Liver (tissue), 2 donors: ENCODE data around the gene TLL2.

Experiments used
- TF ChIP-seq, protein P1 (sequence below): IDR thresholded peaks from 2 replicates; pipeline ENCODE4 v1.6.1; 2016; ENCODE audit warnings: antibody characterized with exemption, mild to moderate bottlenecking
- TF ChIP-seq, protein P2 (sequence below): fragments of 150-350 bp; IDR thresholded peaks from 2 replicates; pipeline ENCODE4 v1.5.1; 2017; ENCODE audit warnings: improper control_type of control experiment, low read depth, low read length; ENCODE audit not compliant: missing input control
- donor health status: healthy.

- TF ChIP-seq, protein P1, sequence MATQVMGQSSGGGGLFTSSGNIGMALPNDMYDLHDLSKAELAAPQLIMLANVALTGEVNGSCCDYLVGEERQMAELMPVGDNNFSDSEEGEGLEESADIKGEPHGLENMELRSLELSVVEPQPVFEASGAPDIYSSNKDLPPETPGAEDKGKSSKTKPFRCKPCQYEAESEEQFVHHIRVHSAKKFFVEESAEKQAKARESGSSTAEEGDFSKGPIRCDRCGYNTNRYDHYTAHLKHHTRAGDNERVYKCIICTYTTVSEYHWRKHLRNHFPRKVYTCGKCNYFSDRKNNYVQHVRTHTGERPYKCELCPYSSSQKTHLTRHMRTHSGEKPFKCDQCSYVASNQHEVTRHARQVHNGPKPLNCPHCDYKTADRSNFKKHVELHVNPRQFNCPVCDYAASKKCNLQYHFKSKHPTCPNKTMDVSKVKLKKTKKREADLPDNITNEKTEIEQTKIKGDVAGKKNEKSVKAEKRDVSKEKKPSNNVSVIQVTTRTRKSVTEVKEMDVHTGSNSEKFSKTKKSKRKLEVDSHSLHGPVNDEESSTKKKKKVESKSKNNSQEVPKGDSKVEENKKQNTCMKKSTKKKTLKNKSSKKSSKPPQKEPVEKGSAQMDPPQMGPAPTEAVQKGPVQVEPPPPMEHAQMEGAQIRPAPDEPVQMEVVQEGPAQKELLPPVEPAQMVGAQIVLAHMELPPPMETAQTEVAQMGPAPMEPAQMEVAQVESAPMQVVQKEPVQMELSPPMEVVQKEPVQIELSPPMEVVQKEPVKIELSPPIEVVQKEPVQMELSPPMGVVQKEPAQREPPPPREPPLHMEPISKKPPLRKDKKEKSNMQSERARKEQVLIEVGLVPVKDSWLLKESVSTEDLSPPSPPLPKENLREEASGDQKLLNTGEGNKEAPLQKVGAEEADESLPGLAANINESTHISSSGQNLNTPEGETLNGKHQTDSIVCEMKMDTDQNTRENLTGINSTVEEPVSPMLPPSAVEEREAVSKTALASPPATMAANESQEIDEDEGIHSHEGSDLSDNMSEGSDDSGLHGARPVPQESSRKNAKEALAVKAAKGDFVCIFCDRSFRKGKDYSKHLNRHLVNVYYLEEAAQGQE = no peak
- TF ChIP-seq, protein P2, sequence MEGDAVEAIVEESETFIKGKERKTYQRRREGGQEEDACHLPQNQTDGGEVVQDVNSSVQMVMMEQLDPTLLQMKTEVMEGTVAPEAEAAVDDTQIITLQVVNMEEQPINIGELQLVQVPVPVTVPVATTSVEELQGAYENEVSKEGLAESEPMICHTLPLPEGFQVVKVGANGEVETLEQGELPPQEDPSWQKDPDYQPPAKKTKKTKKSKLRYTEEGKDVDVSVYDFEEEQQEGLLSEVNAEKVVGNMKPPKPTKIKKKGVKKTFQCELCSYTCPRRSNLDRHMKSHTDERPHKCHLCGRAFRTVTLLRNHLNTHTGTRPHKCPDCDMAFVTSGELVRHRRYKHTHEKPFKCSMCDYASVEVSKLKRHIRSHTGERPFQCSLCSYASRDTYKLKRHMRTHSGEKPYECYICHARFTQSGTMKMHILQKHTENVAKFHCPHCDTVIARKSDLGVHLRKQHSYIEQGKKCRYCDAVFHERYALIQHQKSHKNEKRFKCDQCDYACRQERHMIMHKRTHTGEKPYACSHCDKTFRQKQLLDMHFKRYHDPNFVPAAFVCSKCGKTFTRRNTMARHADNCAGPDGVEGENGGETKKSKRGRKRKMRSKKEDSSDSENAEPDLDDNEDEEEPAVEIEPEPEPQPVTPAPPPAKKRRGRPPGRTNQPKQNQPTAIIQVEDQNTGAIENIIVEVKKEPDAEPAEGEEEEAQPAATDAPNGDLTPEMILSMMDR = no peak
Measured at GRCh38 chr10:96413151-96413787, 100.5 kb downstream of the TLL2 start.
